Activated CD8-positive, alpha-beta memory T cell treated with anti-CD3 and anti-CD28 coated beads for 36 hours (primary cell): ENCODE results near the gene PRSS56. TPM values are rescaled to one million over a fixed set of nuclear protein-coding genes. Genes with fewer than 3 reads are reported as not detected.
"Not testable (repeated sequence)": the region's sequence is repeated elsewhere in the genome, so short reads cannot be mapped to it uniquely, and the experiment has no call there.

Source experiments
- CTCF ChIA-PET: fragments of 350-600 bp; sonication (Branson Sonifier 250); formaldehyde crosslinking; loops from one replicate; lab custom pipeline; 2021; ENCODE audit warnings: antibody characterized with exemption; lab: Charles Lee
- POLR2A ChIA-PET: fragments of 350-600 bp; sonication (Branson Sonifier 250); formaldehyde crosslinking; loops from one replicate; lab custom pipeline; 2021; ENCODE audit warnings: antibody characterized with exemption; lab: Charles Lee
- total RNA-seq, 2 experiments: library from RNA; stranded (reverse); gene quantifications; one replicate each; pipeline ENCODE4 v1.2.3, GENCODE V29; 2021

The PRSS56 gene
- total RNA-seq, 2 experiments from 2014 or later, result not detected

DNA sequence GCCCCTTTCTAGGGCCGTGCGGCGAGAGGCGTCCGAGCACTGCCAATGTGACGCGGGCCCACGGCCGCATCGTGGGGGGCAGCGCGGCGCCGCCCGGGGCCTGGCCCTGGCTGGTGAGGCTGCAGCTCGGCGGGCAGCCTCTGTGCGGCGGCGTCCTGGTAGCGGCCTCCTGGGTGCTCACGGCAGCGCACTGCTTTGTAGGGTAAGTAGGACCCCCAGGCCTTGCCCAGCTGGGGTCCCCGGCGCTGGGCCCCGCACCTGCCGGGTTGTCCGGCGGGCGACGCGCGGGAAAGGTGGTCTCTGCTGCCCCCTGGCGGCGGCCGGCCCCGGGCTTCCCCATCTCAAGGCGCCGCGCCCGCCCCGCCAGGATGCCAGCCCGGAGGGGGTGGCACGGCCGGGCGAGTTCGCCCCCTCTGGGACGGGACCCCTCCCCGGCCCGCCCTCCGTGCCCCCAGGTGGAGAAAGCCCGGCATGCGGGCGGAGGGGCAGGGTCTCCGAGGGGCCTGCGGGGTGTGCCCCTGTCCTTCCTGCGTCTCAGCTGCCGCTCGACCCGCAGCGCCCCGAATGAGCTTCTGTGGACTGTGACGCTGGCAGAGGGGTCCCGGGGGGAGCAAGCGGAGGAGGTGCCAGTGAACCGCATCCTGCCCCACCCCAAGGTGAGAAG is 1.9 kb downstream of the PRSS56 start:
- ChIA-PET POLR2A (no interaction called here), CTCF (interaction anchor here (0.7 to 2.2 kb wide), 10 partner anchors 10 to 186 kb away, joined by 3 to 8 read pairs (median 4); no protein-coding TSS in a partner anchor)

DNA sequence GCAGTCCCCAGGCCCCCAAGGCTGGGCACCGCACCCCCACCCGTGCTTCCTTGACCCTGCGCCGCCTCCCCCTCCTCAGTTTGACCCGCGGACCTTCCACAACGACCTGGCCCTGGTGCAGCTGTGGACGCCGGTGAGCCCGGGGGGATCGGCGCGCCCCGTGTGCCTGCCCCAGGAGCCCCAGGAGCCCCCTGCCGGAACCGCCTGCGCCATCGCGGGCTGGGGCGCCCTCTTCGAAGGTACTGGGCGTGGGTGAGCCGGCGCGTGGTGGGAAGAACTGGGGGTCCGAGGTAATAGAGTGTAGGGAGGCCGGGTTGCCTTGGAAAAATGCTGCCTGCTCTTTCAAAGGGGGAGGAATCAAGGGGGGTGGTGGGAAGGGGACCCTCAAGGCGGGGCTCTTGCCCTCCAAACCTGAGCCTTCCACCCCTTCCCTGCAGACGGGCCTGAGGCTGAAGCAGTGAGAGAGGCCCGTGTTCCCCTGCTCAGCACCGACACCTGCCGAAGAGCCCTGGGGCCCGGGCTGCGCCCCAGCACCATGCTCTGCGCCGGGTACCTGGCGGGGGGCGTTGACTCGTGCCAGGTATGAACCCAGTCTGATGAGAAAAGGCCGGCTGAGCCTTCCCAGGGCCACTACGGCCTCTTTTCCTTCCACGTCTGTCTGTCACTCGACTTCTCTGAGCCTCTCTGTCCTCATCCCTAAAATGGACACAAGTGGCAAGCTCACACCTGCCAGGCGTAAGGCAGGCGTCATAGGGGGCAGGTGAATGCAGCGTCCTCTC is 2.6 kb downstream of the PRSS56 start:
- ChIA-PET POLR2A (no interaction called here), CTCF (interaction anchor here (1.0 to 2.2 kb wide), 11 partner anchors 9 to 187 kb away, joined by 3 to 8 read pairs (median 4); partner anchors contain the start of genes EIF4E2 and TIGD1)

DNA sequence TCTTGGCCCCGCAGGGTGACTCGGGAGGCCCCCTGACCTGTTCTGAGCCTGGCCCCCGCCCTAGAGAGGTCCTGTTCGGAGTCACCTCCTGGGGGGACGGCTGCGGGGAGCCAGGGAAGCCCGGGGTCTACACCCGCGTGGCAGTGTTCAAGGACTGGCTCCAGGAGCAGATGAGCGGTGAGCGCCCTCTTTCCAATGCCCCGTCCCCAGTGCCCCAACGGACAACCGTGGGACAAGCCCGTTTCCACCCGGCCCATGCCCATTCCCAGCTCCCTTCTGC is 3.2 kb downstream of the PRSS56 start:
- POLR2A ChIA-PET, result no interaction called here
- CTCF ChIA-PET, result interaction anchor here (1.0 to 1.4 kb wide), 4 partner anchors 27 to 82 kb away, joined by 3 read pairs; partner anchors contain the start of genes EIF4E2 and TIGD1

DNA sequence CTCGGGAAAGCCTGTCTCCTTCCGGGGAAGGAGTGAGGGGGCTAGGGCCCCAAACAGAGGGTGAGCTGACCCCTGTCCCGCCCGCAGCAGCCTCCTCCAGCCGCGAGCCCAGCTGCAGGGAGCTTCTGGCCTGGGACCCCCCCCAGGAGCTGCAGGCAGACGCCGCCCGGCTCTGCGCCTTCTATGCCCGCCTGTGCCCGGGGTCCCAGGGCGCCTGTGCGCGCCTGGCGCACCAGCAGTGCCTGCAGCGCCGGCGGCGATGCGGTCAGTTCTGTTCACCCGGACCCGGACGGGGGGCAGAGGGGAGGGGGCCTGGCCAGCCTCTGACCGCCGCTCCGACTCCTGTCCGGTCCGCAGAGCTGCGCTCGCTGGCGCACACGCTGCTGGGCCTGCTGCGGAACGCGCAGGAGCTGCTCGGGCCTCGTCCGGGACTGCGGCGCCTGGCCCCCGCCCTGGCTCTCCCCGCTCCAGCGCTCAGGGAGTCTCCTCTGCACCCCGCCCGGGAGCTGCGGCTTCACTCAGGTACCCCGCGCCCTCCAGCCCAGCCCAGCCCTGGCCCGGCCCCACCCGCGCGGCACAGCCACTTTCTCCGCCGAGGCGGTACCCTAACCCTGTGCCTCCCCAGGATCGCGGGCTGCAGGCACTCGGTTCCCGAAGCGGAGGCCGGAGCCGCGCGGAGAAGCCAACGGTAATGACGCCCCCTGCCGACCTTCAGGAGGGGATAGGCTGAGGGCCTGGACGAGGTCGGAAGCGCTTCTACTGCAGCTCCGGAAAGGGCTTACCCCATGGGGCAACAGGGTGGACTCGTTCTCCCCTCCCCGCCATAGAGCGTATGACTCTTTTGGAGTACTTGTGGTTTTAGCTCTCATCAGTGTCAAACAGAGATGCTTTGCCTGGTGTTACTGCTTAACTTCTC is 3.8 kb downstream of the PRSS56 start:
- ChIA-PET POLR2A (no interaction called here), CTCF (interaction anchor here (1.0 to 1.4 kb wide), 3 partner anchors 27 to 83 kb away, joined by 3 read pairs; partner anchors contain the start of genes EIF4E2 and TIGD1)

DNA sequence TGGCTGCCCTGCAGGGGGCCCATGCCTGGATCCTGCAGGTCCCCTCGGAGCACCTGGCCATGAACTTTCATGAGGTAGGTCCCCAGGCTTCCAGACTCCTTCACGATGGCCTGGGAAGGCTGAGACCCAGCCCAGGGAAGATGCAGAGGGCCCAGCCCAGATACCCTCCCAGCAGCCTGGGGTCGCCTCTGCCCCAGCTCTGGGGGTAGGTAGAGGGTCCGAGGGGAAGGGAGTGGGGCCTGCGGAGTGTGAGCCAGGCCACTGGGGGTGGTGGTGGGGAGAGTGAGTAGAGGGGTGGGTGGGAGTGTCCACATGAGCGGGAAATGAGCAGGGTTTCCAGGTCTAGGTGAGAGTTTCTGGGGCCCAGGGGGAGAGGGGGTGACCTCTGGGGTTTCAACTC is 4.6 kb downstream of the PRSS56 start:
- ChIA-PET POLR2A (no interaction called here), CTCF (interaction anchor here (1.4 kb wide), 1 partner anchor 78 kb away, joined by 3 read pairs; no protein-coding TSS in a partner anchor)

DNA sequence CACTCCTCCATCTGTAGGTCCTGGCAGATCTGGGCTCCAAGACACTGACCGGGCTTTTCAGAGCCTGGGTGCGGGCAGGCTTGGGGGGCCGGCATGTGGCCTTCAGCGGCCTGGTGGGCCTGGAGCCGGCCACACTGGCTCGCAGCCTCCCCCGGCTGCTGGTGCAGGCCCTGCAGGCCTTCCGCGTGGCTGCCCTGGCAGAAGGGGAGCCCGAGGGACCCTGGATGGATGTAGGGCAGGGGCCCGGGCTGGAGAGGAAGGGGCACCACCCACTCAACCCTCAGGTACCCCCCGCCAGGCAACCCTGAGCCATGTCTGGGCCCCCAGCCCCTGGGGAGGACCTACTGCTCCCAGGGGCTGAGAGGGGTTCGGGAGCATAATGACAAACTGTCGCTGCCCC is 5.0 kb downstream of the PRSS56 start:
- CTCF ChIA-PET, result no interaction called here
- POLR2A ChIA-PET, result no interaction called here

DNA sequence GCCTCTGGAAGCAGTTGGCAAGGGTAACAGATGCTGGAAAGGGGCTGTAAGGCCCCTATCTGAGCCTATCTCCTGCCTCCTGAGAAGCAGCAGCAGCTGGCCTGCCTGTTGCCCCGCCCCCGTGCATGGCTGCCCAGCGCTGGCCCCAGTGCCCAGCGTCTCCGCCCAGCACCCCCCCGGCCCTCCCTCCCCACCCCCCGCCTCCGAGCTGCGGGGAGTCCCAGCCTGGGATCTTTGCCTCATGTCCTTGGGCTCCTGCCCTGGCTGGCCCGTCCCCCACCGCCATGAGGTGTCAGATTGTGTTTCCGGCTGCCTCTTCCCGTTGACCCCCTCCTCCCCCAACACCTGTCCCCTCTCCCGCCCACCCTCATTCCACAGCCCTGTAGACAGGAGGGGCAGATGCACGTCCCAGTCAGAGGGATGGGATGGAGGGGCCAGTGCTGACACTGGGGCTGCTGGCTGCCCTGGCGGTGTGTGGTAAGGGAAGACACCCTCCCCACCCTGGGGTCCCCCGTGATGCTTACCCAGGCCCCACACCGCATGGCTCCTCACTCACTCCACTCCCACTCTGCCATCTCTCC is 5.7 kb downstream of the PRSS56 start, which contains the start of gene CHRND:
Gene CHRND (plus strand): TSS at position 370 of the 581 bp plus-strand sequence. CDS start 56 bp downstream, at position 426.
- CTCF ChIA-PET, result interaction anchor here (0.6 kb wide), 1 partner anchor 25 kb away, joined by 3 read pairs; the partner anchor contains the start of gene EIF4E2
- POLR2A ChIA-PET, result no interaction called here

DNA sequence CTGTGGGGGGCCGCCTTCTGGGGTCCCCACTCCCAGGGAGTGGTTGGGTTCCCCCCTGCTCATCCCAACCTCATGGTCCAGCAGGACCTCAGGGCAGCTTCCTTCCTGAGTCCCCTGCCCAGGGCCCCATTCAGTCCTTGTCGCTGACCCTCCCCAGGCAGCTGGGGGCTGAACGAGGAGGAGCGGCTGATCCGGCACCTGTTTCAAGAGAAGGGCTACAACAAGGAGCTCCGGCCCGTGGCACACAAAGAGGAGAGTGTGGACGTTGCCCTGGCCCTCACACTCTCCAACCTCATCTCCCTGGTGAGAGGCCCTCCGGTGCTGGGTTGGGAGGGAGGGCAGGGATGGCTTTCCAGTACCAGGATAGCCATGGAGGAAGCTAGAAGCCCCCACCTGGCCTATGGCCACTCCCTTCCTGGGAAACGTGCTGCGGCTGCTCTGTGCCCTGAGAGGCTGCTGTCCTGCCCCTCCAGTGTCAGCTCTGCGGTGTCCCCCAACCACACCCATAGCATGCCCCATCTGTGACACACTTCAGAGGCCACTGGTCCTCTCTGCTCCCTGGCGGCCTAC is 6.3 kb downstream of the PRSS56 start:
- POLR2A ChIA-PET, result no interaction called here

DNA sequence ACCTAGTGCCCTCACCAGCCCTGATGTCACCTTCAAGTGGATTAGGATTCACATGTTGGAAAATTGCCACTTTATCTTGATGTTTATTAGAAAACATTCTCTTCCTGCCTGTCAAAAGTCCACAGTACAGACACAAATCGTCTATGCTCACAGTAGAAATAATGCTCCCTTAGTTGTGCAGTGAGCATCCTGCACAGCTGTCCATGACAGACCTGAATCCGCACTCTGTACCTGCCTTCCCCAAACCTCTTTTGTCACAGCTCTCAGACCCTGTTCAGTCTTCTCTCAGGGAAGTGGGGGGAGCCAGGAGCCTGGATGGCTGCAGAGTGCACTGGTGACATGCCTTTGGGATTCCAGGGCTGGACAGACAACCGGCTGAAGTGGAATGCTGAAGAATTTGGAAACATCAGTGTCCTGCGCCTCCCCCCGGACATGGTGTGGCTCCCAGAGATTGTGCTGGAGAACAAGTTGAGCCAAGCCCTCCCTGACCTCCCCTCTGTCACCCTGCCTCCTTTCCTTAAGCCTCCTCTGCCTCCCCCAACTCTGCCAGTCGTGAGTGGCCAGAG is 7.8 kb downstream of the PRSS56 start:
- CTCF ChIA-PET, result no interaction called here
- POLR2A ChIA-PET, result no interaction called here

More for the DNA sequence above, 6.3 kb downstream of the PRSS56 start:
- CTCF ChIA-PET, result interaction anchor here (0.6 kb wide), 2 partner anchors 18 to 24 kb away, joined by 3 to 4 read pairs; partner anchors contain the start of gene EIF4E2

DNA sequence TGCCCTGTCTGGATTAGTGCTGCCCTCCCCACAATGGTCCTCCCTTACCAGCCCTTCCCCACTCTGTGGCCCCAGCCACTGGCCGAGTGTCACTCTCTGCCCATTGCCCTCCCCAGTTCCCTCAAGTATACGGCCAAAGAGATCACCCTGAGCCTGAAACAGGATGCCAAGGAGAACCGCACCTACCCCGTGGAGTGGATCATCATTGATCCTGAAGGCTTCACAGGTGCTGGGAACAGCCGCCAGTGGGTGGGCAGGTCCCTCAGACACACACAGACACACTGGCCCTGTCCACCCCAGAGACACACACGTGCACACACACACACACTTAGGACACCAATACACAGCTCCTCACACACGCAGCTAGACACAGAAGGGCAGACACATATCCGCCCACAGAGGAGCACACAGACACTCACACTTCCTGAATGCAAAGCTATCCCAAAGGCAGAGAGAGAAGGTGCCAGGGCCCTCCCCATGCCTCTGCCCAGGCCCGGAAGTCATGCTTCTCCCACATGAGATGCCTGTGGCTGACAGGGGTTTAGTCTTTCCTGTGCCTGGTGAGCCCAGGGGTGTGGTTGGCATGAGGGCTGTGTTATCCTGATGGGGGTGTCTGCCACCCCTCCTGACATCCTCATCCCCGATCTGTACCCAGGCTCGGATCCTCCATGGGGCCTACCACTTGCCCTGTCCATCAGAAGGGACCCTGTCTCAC is 8.7 kb downstream of the PRSS56 start:
- POLR2A ChIA-PET, result no interaction called here
- CTCF ChIA-PET, result no interaction called here

DNA sequence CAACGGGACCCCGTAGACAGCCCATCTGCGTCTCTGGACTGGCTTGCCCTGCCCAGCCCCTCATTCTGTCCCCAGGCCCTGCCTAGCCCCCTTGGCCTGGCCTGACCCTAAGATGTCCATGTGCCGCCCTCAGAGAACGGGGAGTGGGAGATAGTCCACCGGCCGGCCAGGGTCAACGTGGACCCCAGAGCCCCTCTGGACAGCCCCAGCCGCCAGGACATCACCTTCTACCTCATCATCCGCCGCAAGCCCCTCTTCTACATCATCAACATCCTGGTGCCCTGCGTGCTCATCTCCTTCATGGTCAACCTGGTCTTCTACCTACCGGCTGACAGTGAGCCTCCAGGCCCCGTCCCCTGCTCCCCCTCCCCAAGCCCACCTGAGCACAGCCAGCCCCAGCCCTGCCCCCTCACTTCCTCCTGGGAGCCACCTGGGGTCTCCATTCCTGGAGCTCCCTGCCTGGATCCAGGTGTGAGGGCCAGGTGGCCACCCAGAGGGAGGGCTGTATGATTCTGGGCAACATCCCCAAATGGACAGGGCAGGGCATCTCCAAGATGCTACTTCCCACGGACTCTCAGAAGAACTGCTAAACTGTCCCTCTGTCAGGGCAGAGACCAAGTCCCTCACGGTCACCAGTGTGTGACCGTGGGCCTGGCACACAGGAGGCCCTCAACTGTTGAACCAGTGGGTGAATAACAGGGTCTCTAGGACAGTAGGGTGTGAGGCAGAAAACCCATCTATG is 9.8 kb downstream of the PRSS56 start:
- ChIA-PET CTCF (no interaction called here), POLR2A (no interaction called here)

DNA sequence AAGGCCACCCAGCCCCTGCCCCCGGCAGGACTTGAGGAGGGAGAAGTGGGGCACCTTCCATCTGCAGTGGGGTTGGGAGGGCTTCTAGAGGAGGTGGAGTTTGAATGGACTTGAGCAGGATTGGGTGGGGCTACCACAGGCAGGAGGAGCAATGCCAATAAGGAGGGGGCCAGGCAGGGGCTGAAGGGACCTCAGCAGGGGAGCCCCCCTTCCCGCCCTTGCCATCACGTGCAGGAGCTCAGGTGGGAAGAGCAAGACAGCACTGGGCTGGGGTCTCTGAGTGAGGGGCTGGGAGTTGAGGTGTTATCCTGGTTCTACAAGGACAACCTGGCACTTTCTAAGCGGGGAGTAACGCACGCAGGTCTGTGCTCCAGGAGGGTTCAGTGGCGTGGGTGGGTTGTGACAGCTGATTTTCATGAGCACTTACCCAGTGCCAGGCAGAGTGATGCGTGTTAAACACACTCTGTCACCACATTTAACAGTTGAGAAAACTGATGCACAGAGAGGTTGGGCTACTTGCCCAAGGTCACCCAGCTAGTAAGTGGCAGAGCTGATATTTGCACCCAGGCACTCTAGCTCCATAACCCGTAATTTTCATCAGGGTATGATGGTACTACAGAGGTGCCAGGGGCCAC is 10.6 kb downstream of the PRSS56 start:
- ChIA-PET POLR2A (no interaction called here), CTCF (no interaction called here)

DNA sequence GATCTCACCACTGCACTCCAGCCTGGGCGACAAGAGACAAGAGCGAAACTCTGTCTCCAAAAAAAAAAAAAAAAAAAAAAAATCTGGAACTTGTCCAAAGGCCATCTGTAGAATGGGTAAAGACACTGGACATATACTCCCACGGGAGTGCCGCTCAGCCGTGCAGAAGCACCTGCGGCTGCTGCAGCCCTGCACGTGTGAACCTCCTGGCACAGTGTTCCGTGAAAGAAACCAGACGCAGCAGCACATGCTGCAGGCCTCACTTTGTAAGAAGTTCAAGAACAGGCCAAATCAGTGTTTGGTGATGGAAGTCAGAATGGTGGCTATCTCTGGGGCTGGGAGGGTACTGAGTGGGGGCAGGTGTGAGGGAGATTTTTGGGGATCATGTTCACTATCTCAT is 12.2 kb downstream of the PRSS56 start:
- ChIA-PET POLR2A (no interaction called here), CTCF (interaction anchor here (0.9 kb wide), 1 partner anchor 11 kb away, joined by 4 read pairs; no protein-coding TSS in a partner anchor)

DNA sequence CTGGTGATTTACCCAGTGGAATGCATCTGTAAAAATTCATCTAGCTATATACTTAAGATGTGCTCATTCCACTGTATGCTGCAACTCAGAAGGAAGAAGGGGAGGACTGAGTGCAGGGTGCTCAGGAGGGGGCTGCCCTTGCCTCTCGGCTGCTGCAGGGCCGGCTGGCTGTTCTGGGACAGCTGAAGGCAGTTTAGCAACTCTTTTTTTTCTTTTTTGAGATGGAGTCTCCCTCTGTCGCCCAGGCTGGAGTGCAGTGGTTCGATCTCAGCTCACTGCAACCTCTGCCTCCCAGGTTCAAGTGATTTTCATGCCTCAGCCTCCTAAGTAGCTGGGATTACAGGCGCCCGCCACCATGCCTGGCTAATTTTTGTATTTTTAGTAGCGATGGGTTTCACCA is 12.6 kb downstream of the PRSS56 start:
- POLR2A ChIA-PET, result not testable (repeated sequence)
- CTCF ChIA-PET, result interaction anchor here (0.6 kb wide), 1 partner anchor 735 kb away, joined by 3 read pairs; no protein-coding TSS in a partner anchor

DNA sequence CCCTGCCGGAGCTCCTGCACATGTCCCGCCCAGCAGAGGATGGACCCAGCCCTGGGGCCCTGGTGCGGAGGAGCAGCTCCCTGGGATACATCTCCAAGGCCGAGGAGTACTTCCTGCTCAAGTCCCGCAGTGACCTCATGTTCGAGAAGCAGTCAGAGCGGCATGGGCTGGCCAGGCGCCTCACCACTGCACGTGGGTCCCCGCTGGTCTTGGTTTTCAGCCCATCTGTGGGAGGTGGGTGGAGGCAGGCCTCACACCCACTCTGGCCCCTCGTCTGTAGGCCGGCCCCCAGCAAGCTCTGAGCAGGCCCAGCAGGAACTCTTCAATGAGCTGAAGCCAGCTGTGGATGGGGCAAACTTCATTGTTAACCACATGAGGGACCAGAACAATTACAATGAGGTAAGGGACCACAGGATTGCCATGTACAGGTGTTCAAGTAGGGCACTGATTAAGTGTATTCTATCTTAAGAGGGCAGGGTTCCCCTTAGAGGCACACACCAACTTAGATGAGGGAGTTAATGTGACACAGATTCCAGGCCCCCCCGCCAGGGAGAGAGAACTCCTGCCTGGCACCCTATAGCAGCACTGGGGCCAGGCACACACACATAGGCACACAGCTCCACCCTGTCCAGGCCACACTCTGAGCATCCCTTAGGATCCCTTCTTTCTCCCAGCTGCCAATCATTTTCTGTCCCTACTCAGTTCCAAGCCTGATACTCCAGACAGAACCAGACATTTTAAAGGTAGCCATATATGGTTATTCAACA is 13.9 kb downstream of the PRSS56 start:
- POLR2A ChIA-PET, result no interaction called here

More for the DNA sequence above, 13.9 kb downstream of the PRSS56 start:
- CTCF ChIA-PET, result interaction anchor here (0.5 kb wide), 1 partner anchor 782 kb away, joined by 4 read pairs; no protein-coding TSS in a partner anchor
